ENCODE results near the gene RAI1.
"Not testable (repeated sequence)": the region's sequence is repeated elsewhere in the genome, so short reads cannot be mapped to it uniquely, and the experiment has no call there.

Gene RAI1

GRCh38 chr17:17681744-17682292 is 560 bp downstream of the RAI1 start:
- DNase-seq (ENCODE audit: low read depth in 2 of 2) = no peak

- DNase-seq (ENCODE audit: low read depth in 2 of 2) = no peak
These were observed 1.1 kb downstream of the RAI1 start for GRCh38 chr17:17682293-17682736.

- DNase-seq (ENCODE audit: low read depth in 2 of 2) = peak in 1 of 2 donors; percentile 43
These were observed 1.8 kb downstream of the RAI1 start for GRCh38 chr17:17682737-17683680.

DNA sequence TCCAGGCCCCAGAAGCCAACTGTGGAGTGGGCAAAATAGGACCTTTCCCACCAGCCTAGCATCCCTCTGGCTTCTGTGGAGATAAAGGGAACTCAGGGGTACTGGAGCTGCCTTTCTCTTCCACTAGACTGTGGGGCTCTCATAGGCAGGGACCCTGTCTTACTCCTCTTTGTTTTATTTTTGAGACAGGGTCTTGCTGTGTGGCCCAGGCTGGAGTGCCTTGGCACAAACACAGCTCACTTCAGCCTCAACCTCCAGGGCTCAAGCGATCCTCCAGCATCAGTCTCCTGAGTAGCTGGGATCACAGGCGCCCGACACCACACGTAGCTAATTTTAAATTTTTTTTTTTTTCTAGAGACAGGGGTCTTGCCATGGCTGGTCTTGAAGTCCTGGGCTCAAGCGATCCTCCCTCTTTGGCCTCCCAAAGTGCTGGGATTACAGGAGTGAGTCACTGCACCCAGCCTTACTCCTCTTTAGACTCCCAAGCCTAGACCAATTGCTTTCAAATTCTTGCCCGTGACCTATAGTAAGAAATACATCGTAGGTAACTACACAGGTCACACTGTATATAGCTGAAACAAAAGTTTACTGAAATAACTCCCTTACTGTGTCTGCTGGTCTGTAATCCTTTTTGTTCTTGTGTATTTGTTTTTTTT is 2.6 kb downstream of the RAI1 start:
- no peak for DNase-seq (ENCODE audit: low read depth in 2 of 2)

DNA sequence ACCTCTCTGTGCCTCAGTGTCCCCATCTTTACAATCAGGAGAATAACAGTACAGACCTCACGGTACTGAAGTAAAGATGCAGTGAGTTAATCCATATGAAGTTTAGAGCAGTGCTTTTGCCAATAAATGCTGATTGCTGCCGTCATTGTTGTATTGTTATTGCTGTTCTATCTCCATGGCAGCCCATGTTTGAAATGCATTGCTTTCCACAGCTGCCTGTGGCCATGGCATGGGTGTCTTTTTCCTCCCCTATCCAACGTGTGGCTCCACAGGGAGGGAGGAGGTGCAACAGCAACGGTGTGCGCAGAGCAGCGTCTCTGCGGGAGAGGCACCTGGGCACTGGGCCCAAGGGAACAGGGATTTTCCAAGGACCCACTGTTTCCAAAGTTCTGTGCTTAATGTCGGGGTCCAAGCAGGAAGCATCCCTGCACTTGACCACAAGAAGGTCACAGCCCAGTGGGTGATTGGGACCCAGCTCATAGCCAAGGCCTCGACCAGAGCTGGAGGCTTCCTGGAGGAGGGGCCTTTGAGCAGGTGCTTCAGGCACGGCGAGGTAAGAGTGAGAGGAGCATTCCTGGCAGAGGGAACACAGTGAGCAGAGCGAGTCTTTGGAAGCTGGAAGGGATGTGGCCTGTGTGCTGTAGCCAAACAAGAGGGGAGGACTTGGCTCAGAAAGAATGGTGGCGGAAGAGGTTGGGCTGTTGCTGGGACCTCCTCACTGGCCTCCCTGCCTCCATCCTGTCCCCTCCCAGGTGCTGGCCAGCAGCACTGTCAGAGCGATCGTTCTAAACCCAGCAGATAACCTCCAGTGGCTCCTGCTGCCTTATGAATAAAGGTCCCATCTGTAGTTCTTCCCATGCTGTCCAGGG is 3.9 kb downstream of the RAI1 start:
- DNase-seq (ENCODE audit: low read depth in 2 of 2) = no peak

DNA sequence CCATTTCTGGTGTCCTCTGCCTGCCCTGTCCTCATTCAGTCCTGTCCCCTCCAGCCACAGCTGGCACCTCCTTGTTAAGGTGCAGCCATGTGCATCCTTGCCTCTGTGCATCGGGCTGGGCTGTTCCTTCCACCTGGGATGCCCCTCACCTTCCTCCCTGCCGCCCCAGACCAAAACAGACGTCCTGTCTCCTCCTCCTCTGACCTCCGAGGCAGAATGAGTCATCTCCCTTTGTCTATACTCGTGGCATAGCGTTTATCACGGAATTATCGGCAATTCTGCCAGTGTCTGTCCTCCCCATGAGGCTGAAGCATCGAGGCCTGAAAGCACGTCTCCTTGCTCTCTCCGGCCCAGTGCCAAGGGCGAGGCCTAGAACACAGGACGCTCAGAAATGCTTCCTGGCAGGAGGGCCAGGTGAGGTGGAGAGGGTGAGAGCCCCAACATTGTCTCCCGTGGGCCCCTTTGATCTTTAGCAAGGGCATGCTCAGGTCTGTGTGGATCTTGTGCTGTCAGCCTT is 4.6 kb downstream of the RAI1 start:
- DNase-seq (ENCODE audit: low read depth in 2 of 2) = no peak

DNA sequence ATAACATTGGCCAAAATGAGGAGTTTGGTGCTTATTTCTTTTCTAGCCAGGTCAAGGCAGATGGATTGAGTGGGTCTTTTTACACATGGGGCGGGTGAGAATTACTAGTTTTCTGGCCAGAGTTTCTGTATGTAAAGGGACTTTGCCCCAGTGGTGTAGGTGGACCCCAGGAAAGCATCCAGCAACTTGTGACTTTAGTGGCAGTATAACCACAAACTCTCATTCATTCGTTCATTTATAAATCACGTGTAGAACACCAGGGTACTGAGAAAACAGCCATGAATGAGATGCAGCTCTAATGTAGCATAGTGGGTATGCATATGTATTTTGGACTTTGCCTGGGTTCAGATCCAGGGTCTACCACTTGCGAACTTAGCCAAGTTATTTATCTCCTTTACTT is 8.1 kb downstream of the RAI1 start:
- no peak for DNase-seq (ENCODE audit: low read depth in 2 of 2)

- not testable (repeated sequence) for DNase-seq (ENCODE audit: low read depth in 2 of 2)
These were observed 9.0 kb downstream of the RAI1 start for GRCh38 chr17:17690233-17690632.

GRCh38 chr17:17691468-17692263 is 10.4 kb downstream of the RAI1 start:
- no peak for DNase-seq (ENCODE audit: low read depth in 2 of 2)

DNA sequence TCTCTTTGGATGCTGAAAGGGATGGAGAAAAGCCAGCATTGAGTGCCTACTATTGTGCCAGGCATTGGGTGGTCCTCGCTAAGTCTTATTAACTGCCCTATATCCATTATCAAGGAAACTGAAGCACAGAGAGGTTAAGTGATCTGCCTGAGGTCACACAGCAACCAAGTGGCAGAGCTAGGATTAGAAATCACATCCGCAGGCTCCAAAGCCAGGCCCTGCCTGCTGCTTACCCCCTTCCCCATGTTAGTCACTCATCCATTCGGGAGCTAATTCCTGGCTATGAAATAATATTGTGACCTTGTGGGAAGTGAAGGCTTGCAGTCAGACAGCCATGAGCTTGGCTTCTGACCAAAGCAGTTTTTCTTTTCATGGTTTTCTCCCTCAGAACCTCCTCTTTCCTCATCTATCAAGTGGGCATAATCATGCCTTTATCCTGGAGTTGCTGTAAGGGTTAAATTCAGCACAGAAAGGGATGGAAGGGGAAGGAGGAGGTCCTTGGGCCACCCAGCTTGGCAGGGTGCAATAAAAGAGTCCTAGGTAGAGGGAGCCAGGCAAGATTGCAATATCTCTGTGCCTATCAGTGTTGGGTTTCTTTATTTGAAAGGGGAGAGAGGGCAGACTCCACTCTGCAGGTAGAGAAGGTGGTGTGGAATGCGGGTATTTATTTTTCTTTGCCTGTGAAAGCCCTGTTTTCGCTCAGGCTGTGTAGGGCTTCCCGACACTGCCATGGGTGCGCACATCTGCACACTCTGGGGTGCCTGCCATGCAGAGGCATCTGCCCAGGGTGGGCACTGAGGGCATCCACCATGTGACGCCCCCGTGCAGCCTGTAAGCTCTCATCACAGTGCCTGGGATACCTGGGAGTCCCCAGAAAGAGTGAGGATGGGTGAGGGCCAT is 11.3 kb downstream of the RAI1 start:
- DNase-seq (ENCODE audit: low read depth in 2 of 2) = no peak

DNA sequence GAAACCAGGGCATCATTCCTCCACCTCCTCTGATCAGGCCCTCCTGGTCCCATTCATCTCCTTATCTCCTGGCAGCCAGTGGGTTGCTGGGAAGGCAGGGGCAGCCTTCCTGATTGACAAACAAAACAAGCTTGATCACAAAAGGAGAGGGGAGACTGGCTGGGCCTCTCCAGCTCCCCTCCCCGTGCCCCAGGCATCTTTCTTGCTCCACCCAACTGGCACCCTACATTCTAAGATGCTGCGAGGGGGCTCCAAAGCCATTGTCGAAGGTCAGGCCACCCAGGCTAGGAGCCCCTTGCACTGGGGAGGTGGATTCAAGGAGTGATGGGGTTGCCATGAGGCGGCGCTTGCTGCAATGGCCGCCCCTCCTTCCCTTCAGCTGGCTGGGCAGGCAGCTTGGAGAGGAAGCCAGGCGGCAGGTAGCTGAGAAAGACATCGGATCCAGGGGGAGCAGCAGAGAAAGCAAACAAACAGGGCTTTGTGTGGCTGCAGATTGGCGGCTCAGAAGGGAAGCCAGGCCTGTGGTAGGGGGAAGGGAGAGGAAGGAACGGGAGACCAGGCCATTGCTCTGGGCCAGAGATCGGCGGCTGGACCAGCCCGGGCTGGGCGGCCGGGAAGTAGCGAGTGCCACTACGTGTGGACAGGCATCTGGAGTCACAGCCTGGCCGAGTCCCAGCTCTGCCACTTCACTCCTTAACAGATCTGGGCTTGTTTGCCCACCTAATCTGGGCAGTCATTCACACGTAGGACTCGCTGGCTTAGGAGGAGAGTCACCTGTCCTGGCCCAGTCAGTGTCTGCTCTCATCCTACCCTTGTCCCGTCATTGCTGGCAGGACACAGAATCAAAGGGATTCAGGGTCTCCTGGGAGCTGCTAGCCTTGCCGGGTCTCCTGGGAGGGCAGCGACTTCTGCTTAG is 12.3 kb downstream of the RAI1 start:
- no peak for DNase-seq (ENCODE audit: low read depth in 2 of 2)

- peak; percentile 34 to 48 for DNase-seq (ENCODE audit: low read depth in 2 of 2)
These were observed 13.2 kb downstream of the RAI1 start for GRCh38 chr17:17694169-17695081.

GRCh38 chr17:17696085-17696484 is 14.8 kb downstream of the RAI1 start:
- DNase-seq (ENCODE audit: low read depth in 2 of 2) = no peak

DNA sequence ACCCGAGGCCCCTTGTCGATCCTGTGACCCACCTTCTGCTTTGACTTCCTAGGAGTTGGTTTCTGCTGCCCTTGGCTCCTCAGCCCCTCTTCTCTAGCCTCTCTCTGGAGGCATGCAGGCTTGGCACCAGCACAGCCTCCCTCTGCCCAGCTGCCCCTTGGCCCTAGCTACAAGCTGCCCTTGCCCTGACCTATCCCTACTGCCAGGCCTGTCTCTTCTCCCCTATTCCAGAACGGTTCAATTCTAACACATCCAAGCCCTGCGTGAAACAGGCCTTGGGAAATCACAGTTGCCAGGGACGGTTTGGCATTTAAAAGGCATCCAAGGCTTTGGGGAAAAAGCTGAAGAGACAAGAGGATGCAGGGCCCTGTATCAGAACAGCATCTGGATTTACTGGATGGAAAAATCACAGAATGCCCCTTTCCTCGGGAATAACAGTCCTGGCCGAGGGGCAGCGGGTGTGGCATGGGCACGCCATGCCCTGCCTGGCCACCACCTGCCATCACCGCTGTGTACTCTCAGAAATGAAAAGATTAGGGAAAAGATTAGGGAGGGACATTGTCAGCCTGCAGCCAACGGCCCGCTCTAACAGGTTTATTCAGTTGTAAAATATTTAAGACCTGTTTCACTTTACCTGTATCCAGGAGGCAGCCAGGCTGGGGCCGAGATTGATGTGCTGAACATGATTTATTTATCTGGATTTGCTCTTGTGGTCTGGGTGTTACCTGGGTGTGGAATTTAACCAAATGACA is 15.8 kb downstream of the RAI1 start:
- DNase-seq (ENCODE audit: low read depth in 2 of 2) = no peak

DNA sequence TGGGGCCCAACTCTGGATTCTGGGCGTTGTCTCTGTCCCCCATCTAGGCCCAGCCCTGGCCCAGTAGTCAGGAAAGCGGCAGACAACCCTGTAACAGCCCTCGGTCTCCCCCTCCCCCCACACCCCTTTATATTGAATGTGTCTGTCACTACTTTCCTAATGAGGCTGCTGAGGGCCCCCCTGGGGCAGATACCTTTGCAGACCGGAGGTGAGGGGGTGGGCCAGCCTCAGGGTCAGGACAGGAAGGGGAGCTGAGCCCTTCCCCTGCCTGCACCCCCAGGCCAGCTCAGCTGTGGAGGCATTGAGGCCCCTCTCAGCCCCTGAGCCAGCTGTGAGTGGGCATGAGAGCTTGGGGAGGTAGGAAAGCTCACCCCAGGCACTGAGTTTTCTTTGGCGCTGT is 17.1 kb downstream of the RAI1 start:
- DNase-seq (ENCODE audit: low read depth in 2 of 2) = no peak

GRCh38 chr17:17698869-17699351 is 17.7 kb downstream of the RAI1 start:
- no peak for DNase-seq (ENCODE audit: low read depth in 2 of 2)

DNA sequence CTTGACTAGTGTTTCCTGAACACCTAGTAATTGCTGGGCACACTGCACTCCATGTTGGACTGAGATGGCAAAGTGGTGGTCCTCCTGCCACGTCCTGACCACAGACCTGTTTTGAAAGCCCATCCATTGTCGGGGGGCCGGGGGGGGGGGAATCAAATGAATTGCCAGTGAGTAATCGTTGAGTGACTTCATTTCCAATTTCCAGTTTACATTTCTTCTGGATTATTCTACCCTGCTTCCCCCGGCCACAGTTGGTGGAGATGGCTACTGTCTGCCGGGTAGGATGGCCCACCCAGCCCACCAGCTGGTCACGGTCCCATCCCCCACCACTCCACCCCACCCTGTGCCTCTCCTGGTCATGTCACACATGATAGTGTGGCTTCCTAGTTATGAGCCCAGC is 18.2 kb downstream of the RAI1 start:
- no peak for DNase-seq (ENCODE audit: low read depth in 2 of 2)

Data from stimulated activated CD8-positive, alpha-beta memory T cell treated with anti-CD3 and anti-CD28 coated beads, Interleukin-2, amount 100 ng/mL, for 1 hour (primary cell).